HepG2 (cell line): ENCODE data around the gene UFSP2. TPM values are rescaled to one million over a fixed set of nuclear protein-coding genes. Genes with fewer than 3 reads are reported as not detected.

Experiments
- ATAC-seq: fragments of 200-7000 bp; cut with Tn5 transposase; 3 replicates; pipeline ENCODE4 v1.9.1; 2020; ENCODE audit warnings: mild to moderate bottlenecking, moderate library complexity
- BruUV-seq: library from RNA; stranded (reverse); fragments of 400-500 nt; replicated peaks from 2 replicates; lab custom pipeline; 2021; lab: Mats Ljungman, UMichigan
- CTCF ChIA-PET: fragments of 300-600 bp; formaldehyde crosslinking; extraction: SDS; loops from one replicate; lab custom pipeline; 2021; ENCODE audit warnings: low total read pairs, inconsistent platforms, low intra/inter-chr PET ratio; lab: Yijun Ruan, JAX
- POLR2A ChIA-PET: fragments of 350-600 bp; sonication (Branson Sonifier 250); formaldehyde crosslinking; loops from one replicate; lab custom pipeline; 2020; ENCODE audit warnings: antibody characterized with exemption, inconsistent platforms; lab: Yijun Ruan, JAX
- DNase-seq: peaks from one replicate; pipeline ENCODE4 v3.0.0-alpha.2; 2015; ENCODE audit warnings: low spot score
- FAIRE-seq: peaks from 3 replicates; lab custom pipeline; 2011; peaks lifted over from hg19 to GRCh38; lab: Jason Lieb, UNC
- H2AFZ ChIP-seq: one replicate; pipeline ENCODE4 v1.6.1; 2011; ENCODE audit warnings: low read length, inconsistent platforms
- H3K27ac ChIP-seq: fragments of 300-600 bp; 3 replicates; pipeline ENCODE4 v1.8.0; 2011; ENCODE audit warnings: mixed run types, mild to moderate bottlenecking, mixed read lengths, low read length, inconsistent platforms; ENCODE audit not compliant: insufficient read depth; ENCODE audit errors: extremely low read length
- H3K27me3 ChIP-seq, 2 experiments: fragments of 200-600 bp in 1 of 2; 2 replicates in 1 of 2; 3 replicates in 1 of 2; pipeline versions ENCODE4 v1.6.0 to v1.8.0; 2011; ENCODE audit warnings: low read length in 2 of 2, mild to moderate bottlenecking in 2 of 2, moderate library complexity in 2 of 2, inconsistent platforms in 1 of 2; ENCODE audit not compliant: insufficient read depth in 2 of 2, control insufficient read depth in 1 of 2
- H3K36me3 ChIP-seq, 2 experiments: fragments of 200-600 bp in 1 of 2; replicated peaks in 1 of 2; 2 replicates in 1 of 2; 3 replicates in 1 of 2; pipeline versions ENCODE4 v1.5.1 to v1.8.0; 2011; ENCODE audit warnings: low read length in 2 of 2, inconsistent platforms in 1 of 2; ENCODE audit not compliant: insufficient read depth in 2 of 2, control insufficient read depth in 1 of 2
- H3K4me1 ChIP-seq: 2 replicates; pipeline ENCODE4 v1.5.1; 2012; ENCODE audit warnings: low read length, inconsistent platforms; ENCODE audit not compliant: insufficient read depth
- H3K4me2 ChIP-seq: 2 replicates; pipeline ENCODE4 v1.6.0; 2011; ENCODE audit warnings: low read depth, low read length, inconsistent platforms
- H3K4me3 ChIP-seq, 3 experiments: fragments of 200-600 bp in 1 of 3; sonication (generic), shearing (Covaris generic) in 1 of 3; replicated peaks in 1 of 3; 2 replicates each; pipeline ENCODE4 v1.5.1; 2011 to 2016; ENCODE audit warnings: low read length in 3 of 3, inconsistent platforms in 2 of 3, low read depth in 2 of 3, mild to moderate bottlenecking in 2 of 3, control low read depth in 1 of 3, mixed read lengths in 1 of 3; ENCODE audit not compliant: insufficient read depth in 1 of 3
- H3K79me2 ChIP-seq: one replicate; pipeline ENCODE4 v1.6.1; 2011; ENCODE audit warnings: low read length, inconsistent platforms; ENCODE audit not compliant: insufficient read depth
- H3K9ac ChIP-seq: 2 replicates; pipeline ENCODE4 v1.6.0; 2011; ENCODE audit warnings: mild to moderate bottlenecking, low read depth, low read length, inconsistent platforms; ENCODE audit not compliant: insufficient read depth
- H3K9me3 ChIP-seq: 2 replicates; pipeline ENCODE4 v1.5.1; 2012; ENCODE audit warnings: mild to moderate bottlenecking, low read length
- H4K20me1 ChIP-seq: 2 replicates; pipeline ENCODE4 v1.6.0; 2011; ENCODE audit warnings: inconsistent platforms, mild to moderate bottlenecking, low read length, moderate library complexity; ENCODE audit not compliant: insufficient read depth
- ARID3A ChIP-seq: IDR thresholded peaks from 2 replicates; pipeline ENCODE4 v1.6.1; 2012; ENCODE audit warnings: low read depth, low read length, improper control_type of control experiment
- ELF4 ChIP-seq: sonication (generic); formaldehyde crosslinking; IDR thresholded peaks from 2 replicates; pipeline ENCODE4 v1.5.0; 2020; ENCODE audit warnings: missing genetic modification reagents, mild to moderate bottlenecking, moderate library complexity, borderline replicate concordance
- GABPA ChIP-seq, 2 experiments: IDR thresholded peaks; 2 replicates each; pipeline ENCODE4 v1.6.1; 2011 to 2016; ENCODE audit warnings: low read depth in 2 of 2, low read length in 1 of 2, missing biosample characterization in 1 of 2, missing genetic modification characterization in 1 of 2
- HOXA3 ChIP-seq: sonication (generic); formaldehyde crosslinking; IDR thresholded peaks from 2 replicates; pipeline ENCODE4 v1.5.0; 2020; ENCODE audit warnings: missing genetic modification reagents
- KLF9 ChIP-seq: IDR thresholded peaks from 2 replicates; pipeline ENCODE4 v1.6.1; 2016; ENCODE audit warnings: low read depth
- SKI ChIP-seq: fragments of 450-650 bp; IDR thresholded peaks from one replicate; pipeline ENCODE4 v1.6.1; 2018; ENCODE audit warnings: mild to moderate bottlenecking; ENCODE audit not compliant: partially characterized antibody
- ZNF691 ChIP-seq: sonication (generic); formaldehyde crosslinking; IDR thresholded peaks from 2 replicates; pipeline ENCODE4 v1.4.0; 2020; ENCODE audit warnings: missing genetic modification reagents, low read depth, mild to moderate bottlenecking, borderline replicate concordance
- WGBS: methylation state at CpG from one replicate; pipeline ENCODE4 v1.1.6; 2017; ENCODE audit warnings: low lambda C conversion rate; 5-methylcytosine and 5-hydroxymethylcytosine counted together
- in situ Hi-C: cut with HindIII; loops from 2 replicates; pipeline ENCODE4 v1.10.0; 2017; ENCODE audit warnings: low pct_unique_long_range_greater_than_20kb; ENCODE audit not compliant: extremely low pct_ligation_motif_present
- intact Hi-C: fragments of 100-400 bp; cut with micrococcal nuclease; formaldehyde crosslinking; loops from one replicate; pipeline ENCODE4 v1.10.0; 2022; ENCODE audit not compliant: unreplicated experiment
- polyA plus RNA-seq, 8 experiments: library from polyadenylated mRNA; depleted of rRNA in 3 of 8; stranded (reverse) in 7 of 8; unstranded in 1 of 8; fragments of >200 nt; fragmentation: Illumina TruSeq in 4 of 8; extraction: Trizol in 4 of 8; gene quantifications; 2 replicates each; pipeline versions ENCODE4 v1.2.1 to v1.2.3, GENCODE V29; 2011 to 2016; ENCODE audit warnings: low read depth in 4 of 8, missing spikeins in 1 of 8, mixed read lengths in 1 of 8; ENCODE audit not compliant: insufficient read depth in 1 of 8
- total RNA-seq, 5 experiments: library from RNA; depleted of rRNA; stranded (reverse); fragments of >200 nt; fragmentation: Illumina TruSeq; extraction: Trizol; gene quantifications; 2 replicates each; pipeline ENCODE4 v1.2.3, GENCODE V29; 2016; ENCODE audit warnings: low read depth in 1 of 5

Gene UFSP2
- total and polyA plus RNA-seq, 2 of the 13 experiments (the other 11 are each of a cell fraction or from before 2014, with no cell fraction given) = 24.1 to 32.3 TPM

- ChIA-PET CTCF (no interaction called here), POLR2A (no interaction called here)
- Histone ChIP-seq H3K9ac (no peak overlapping the region), H3K4me3 (no peak overlapping the region), H3K79me2 (no peaks in the 10 kb centered on the region), H4K20me1 (no peaks in the 10 kb centered on the region), H3K36me3 (peaks cover 5 to 9% of the 10 kb centered on the region in 2 experiments; a peak in 3 of 5 replicates), H3K4me2 (no peak overlapping the region), H3K4me1 (peaks cover 13% of the 10 kb centered on the region), H2AFZ (no peak overlapping the region), H3K9me3 (no peaks in the 10 kb centered on the region), H3K27ac (no peak overlapping the region), H3K27me3 (no peaks in the 10 kb centered on the region)
- no peak for ATAC-seq
- no peak for FAIRE-seq
- TF ChIP-seq ZNF691 (CRISPR knock-in tag) (no peak), HOXA3 (CRISPR knock-in tag) (no peak), SKI (no peak), ELF4 (CRISPR knock-in tag) (no peak), GABPA (IDR thresholded peaks at IDR 0.05; ENCODE audit: low read depth, low read length) (no peak), GABPA (CRISPR knock-in tag; IDR thresholded peaks at IDR 0.05; ENCODE audit: low read depth) (no peak), ARID3A (no peak), KLF9 (CRISPR knock-in tag) (no peak)
- no TSS peak for BruUV-seq
- intact Hi-C loops = no loop called here
- in situ Hi-C loops = no loop called here
- DNase-seq = no peak
- WGBS = 54% methylated on average over 3 of the region's 3 CpGs
Observed at GRCh38 chr4:185369731-185370130, 56.0 kb downstream of the UFSP2 start.
